GM21576 (cell line): ENCODE results near the gene RAVER1.

Experiments used
- ATAC-seq: cut with Tn5 transposase; IDR thresholded peaks from one replicate; pipeline ENCODE4 v1.9.1; 2021; ENCODE audit warnings: mild to moderate bottlenecking, moderate library complexity; ENCODE audit not compliant: unreplicated experiment

Gene RAVER1

GRCh38 chr19:10318807-10319682 lies 14.3 kb downstream of the RAVER1 start:
- no peak for ATAC-seq

DNA sequence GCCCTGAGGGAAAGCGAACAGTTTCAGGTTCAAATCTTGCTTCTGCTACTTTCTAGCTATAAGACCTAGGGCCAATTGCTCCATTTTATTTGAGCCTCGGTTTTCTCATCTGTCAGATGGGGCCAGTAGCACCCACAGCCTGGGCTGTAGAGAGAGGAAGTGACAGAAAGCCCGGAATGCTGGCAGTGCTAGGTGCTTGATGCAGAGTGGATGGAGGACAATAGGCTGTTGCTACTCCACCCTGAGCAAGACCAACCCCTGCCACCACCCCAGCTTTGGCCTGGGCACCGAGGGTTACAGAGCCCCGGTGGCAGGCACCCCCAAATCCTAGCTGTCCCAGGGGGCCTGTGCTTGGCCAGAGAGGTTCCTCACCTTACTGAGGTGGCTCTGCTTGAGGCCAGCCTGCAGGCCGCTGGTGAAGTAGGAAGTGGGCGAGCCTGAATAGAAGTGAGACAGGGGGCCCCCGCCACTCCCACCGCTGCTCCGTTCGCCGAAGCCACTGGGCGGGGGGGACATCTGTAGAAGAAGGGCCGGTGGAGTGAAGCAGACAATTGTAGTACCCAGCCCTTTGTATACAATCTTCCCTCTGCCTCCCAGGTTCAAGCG lies 15.4 kb downstream of the RAVER1 start:
- ATAC-seq = no peak

GRCh38 chr19:10317045-10317856 lies 16.1 kb downstream of the RAVER1 start:
- no peak for ATAC-seq

- no peak for ATAC-seq
Observed at GRCh38 chr19:10316229-10317044, 16.9 kb downstream of the RAVER1 start.

DNA sequence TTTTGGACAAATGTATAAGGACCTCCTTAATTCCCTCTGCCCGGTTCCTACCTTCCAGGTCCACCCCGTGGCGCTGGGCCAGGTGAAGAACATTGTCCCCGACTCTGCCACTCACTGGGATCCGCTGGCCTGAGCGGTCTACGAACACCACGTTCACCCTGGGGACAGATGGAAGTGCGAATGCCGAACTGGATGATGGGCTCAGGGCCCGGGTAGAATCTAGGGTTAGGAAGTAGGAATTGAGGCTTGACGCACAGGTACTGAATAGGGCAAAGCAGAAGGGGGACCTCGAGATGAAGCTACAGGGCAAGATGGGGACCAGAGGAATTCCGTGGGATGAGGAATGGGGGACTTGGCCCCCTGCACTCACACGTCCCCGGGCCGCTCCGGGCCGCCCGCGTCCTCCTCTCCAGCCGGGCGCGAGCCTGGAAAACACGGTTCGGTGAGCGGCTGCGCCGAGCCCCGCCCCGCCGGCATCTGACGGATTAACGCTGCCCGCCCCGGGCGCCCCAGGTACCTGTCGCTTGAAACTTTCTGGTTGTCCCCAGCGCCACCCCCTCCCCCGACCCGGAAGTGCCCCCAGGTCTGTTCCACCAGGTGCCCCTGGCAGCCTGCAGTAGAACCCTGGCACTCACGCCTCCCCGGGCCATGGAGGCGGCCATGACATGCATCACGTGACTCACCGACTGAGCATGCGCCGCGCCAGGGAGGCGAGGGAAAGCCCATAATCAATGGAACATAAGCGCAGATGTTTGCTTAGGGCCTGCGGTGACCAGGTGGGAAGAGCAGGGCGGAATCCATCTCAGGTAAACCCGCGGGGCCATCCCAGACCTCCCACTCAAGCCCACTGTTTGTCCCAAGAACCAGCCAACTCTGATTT lies 17.8 kb downstream of the RAVER1 start, which contains the start of gene FDX2:
FDX2 (minus strand) TSS at position 681 of the 880 bp plus-strand sequence; CDS start at position 662, 19 bp downstream.
- ATAC-seq = peak; percentile 57

GRCh38 chr19:10309423-10309822 lies 23.9 kb downstream of the RAVER1 start, which contains the start of gene ZGLP1:
Gene ZGLP1 (minus strand): TSS chr19:10309815.
- ATAC-seq = no peak

- ATAC-seq = no peak
Observed at GRCh38 chr19:10306327-10306726, 27.0 kb downstream of the RAVER1 start.

GRCh38 chr19:10305139-10305806 lies 28.1 kb downstream of the RAVER1 start:
- ATAC-seq = no peak

GRCh38 chr19:10299545-10300458 lies 33.5 kb downstream of the RAVER1 start:
- no peak for ATAC-seq

GRCh38 chr19:10295847-10296591 lies 37.3 kb downstream of the RAVER1 start:
- no peak for ATAC-seq

DNA sequence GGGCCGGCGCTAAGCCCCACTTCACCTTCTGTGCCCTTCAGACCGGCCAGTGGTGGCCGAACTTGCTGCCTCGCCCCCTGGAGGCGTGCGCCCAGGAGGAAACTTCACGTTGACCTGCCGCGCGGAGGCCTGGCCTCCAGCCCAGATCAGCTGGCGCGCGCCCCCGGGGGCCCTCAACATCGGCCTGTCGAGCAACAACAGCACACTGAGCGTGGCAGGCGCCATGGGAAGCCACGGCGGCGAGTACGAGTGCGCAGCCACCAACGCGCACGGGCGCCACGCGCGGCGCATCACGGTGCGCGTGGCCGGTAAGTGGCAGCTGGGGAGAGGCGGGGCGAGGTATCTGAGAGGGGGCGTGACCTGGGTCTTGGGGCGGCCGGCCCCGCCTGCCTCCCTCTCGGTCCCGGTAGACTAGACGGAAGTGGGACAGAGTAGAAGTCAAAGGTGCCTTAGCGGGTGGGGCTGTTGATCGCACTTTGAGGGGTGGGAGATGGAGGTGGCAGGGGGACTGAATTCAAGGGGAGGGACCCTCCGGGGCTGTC lies 38.0 kb downstream of the RAVER1 start:
- ATAC-seq = no peak

GRCh38 chr19:10294368-10294697 lies 39.0 kb downstream of the RAVER1 start:
- ATAC-seq = no peak

DNA sequence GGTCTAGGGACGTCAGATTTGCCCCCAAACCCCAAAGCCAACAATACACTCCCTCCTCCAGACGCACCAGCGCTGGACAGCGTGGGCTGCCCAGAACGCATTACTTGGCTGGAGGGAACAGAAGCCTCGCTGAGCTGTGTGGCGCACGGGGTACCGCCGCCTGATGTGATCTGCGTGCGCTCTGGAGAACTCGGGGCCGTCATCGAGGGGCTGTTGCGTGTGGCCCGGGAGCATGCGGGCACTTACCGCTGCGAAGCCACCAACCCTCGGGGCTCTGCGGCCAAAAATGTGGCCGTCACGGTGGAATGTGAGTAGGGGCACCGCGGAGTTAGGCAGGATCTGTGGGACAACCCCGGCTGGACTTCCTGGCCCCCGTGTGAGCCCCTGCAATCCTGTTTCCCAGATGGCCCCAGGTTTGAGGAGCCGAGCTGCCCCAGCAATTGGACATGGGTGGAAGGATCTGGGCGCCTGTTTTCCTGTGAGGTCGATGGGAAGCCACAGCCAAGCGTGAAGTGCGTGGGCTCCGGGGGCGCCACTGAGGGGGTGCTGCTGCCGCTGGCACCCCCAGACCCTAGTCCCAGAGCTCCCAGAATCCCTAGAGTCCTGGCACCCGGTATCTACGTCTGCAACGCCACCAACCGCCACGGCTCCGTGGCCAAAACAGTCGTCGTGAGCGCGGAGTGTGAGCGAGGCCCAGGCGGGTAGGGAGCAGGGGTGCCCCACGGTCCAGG lies 39.5 kb downstream of the RAVER1 start:
- ATAC-seq = no peak

GRCh38 chr19:10292789-10293636 lies 40.3 kb downstream of the RAVER1 start:
- ATAC-seq = no peak

DNA sequence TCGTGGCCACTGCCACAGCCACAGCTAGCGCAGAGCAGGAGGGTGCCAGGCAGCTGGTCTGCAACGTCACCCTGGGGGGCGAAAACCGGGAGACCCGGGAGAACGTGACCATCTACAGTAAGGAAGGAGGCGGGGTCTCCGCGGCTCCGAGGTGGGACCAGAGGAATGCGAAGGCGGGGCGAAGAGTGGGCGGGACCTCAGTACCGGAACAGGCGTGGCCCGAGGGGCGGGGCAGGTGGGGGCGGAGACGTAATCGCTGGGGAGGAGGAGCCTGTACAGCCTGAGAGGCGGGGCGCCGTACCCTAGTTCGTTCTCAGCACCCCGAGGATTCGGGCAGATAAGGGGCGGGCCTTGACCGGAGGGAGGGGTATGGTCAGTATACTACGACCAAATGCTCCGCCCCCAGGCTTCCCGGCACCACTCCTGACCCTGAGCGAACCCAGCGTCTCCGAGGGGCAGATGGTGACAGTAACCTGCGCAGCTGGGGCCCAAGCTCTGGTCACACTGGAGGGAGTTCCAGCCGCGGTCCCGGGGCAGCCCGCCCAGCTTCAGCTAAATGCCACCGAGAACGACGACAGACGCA lies 41.0 kb downstream of the RAVER1 start:
- ATAC-seq = peak; percentile 37
